MCF 10A (cell line): ENCODE measurements around the gene SKOR1. TPM values are rescaled to one million over a fixed set of nuclear protein-coding genes. Genes with fewer than 3 reads are reported as not detected.

Experiments used
- BruUV-seq: library from RNA; stranded (reverse); fragments of 400-500 nt; replicated peaks from 2 replicates; lab custom pipeline; 2021; lab: Mats Ljungman, UMichigan
- CTCF ChIA-PET: fragments of 300-600 bp; sonication (Branson Sonifier 250); formaldehyde crosslinking; extraction: SDS; loops from one replicate; lab custom pipeline; 2021; ENCODE audit warnings: antibody characterized with exemption, inconsistent platforms; lab: Yijun Ruan, JAX
- POLR2A ChIA-PET: fragments of 300-600, 350-650 bp; sonication (Branson Sonifier 250); formaldehyde crosslinking; extraction: SDS; loops from one replicate; lab custom pipeline; 2020; ENCODE audit warnings: antibody characterized with exemption, inconsistent platforms; lab: Yijun Ruan, JAX
- DNase-seq: peaks from one replicate; pipeline ENCODE4 v3.0.0-alpha.2; 2018; ENCODE audit not compliant: unreplicated experiment
- H3K27ac Mint-ChIP-seq: one replicate; pipeline ENCODE4 v1.8.0; 2022; ENCODE audit warnings: mild to moderate bottlenecking, low read depth, mixed read lengths; ENCODE audit not compliant: unreplicated experiment
- H3K27me3 Mint-ChIP-seq: one replicate; pipeline ENCODE4 v1.8.0; 2022; ENCODE audit warnings: mixed read lengths; ENCODE audit not compliant: insufficient read depth, unreplicated experiment
- H3K36me3 Mint-ChIP-seq: one replicate; pipeline ENCODE4 v1.8.0; 2022; ENCODE audit warnings: mild to moderate bottlenecking, moderate library complexity, mixed read lengths; ENCODE audit not compliant: insufficient read depth, unreplicated experiment
- H3K4me1 Mint-ChIP-seq: one replicate; pipeline ENCODE4 v1.8.0; 2022; ENCODE audit warnings: mixed read lengths; ENCODE audit not compliant: insufficient read depth, unreplicated experiment
- H3K4me3 Mint-ChIP-seq: one replicate; pipeline ENCODE4 v1.8.0; 2022; ENCODE audit warnings: mild to moderate bottlenecking, moderate library complexity, mixed read lengths; ENCODE audit not compliant: unreplicated experiment
- H3K9me3 Mint-ChIP-seq: one replicate; pipeline ENCODE4 v1.8.0; 2022; ENCODE audit warnings: mixed read lengths; ENCODE audit not compliant: unreplicated experiment
- intact Hi-C: fragments of 100-400 bp; cut with micrococcal nuclease; formaldehyde crosslinking; loops from 2 replicates; pipeline ENCODE4 v1.14.1; 2022
- total RNA-seq: library from RNA; stranded (reverse); gene quantifications from 2 replicates; pipeline ENCODE4 v1.2.3, GENCODE V29; 2022
- TF ChIP-seq, protein P1 (sequence below): fragments of 200-600 bp; IDR thresholded peaks from one replicate; pipeline ENCODE4 v1.8.0; 2022; ENCODE audit warnings: antibody characterized with exemption, mild to moderate bottlenecking; ENCODE audit not compliant: unreplicated experiment

The SKOR1 gene
- total RNA-seq, 1 experiment from 2014 or later = 0.07 TPM

DNA sequence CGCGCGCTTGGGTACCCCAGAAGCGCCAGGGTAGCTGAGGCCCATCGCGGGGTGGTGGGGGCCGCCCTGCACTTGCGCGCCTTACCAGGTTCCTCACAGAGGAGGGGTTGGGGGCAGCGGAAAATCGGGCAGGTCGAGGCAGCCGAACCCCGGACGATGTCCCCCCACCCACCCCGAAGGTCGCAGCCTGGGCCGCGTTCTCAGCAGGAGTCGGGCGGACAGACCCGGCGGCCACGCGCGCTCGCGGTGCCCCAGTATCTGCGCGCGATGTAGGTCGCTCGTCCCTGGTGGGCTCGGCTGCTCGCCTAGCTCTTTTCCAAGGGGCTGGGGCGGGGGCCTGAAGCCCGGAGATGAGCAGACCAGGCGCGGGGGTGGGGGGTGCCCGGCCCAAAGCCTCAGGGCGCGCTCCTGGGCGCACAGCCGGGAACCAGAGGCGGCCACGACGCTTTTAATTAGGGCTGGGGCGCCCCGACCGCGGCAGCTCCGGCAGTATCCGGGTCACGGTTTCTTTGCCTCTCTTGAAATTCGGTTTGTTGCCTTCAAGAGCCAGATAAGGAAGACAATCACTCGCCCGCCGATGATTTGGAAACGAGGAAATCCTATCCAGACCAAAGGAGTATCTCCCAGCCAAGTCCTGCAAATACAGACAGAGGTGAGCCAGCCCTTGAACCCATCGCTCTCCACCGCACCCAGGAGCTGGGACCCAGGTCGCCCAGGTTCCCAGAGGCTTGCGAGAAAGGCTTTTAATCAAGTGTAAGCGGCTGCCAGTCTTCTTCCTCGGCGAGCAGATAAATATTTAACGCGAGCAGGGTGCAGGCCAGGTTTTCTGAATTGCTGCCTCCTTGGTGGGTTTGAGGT lies 4.6 kb downstream of the SKOR1 start:
- ChIA-PET POLR2A (interaction anchor here (1.2 kb wide), 1 partner anchor 589 kb away, joined by 3 read pairs; no protein-coding TSS in a partner anchor), CTCF (interaction anchor here (0.7 kb wide), 1 partner anchor 357 kb away, joined by 3 read pairs; no protein-coding TSS in a partner anchor)
- intact Hi-C loops = loop anchor here (10.0 kb wide), 2 partner anchors 525 to 765 kb away; partner anchors contain the start of gene SMAD3
- TF ChIP-seq, protein P1, sequence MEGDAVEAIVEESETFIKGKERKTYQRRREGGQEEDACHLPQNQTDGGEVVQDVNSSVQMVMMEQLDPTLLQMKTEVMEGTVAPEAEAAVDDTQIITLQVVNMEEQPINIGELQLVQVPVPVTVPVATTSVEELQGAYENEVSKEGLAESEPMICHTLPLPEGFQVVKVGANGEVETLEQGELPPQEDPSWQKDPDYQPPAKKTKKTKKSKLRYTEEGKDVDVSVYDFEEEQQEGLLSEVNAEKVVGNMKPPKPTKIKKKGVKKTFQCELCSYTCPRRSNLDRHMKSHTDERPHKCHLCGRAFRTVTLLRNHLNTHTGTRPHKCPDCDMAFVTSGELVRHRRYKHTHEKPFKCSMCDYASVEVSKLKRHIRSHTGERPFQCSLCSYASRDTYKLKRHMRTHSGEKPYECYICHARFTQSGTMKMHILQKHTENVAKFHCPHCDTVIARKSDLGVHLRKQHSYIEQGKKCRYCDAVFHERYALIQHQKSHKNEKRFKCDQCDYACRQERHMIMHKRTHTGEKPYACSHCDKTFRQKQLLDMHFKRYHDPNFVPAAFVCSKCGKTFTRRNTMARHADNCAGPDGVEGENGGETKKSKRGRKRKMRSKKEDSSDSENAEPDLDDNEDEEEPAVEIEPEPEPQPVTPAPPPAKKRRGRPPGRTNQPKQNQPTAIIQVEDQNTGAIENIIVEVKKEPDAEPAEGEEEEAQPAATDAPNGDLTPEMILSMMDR = no peak
- no TSS peak for BruUV-seq
- H3K4me3 Mint-ChIP-seq = no peak overlapping the region
- H3K4me1 Mint-ChIP-seq = peaks cover 9% of the 10 kb centered on the region
- no peak for DNase-seq
- H3K9me3 Mint-ChIP-seq = no peaks in the 10 kb centered on the region
- peaks cover 16% of the 10 kb centered on the region for H3K27me3 Mint-ChIP-seq
- no peaks in the 10 kb centered on the region for H3K36me3 Mint-ChIP-seq
- no peak overlapping the region for H3K27ac Mint-ChIP-seq

DNA sequence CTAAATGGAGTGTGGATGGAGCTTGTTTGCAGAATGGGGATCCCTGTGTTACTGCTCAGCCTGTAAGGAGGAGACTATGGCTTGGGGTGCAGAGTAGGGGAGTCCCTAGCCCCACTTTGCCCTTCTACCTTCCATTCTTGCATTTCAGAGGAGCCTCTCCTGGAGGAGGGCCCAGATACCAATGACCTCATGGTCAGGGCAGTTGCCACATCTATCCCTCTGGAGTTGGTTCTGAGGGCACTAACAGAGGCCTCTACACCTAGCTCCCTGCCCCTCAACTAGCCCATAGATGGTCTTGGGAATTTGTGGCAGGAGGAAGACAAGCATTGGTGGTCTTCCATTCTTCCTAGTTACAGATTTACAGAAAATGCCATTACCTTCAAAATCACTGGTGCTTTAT lies 6.1 kb downstream of the SKOR1 start:
- Mint-ChIP-seq H3K9me3 (no peaks in the 10 kb centered on the region), H3K36me3 (no peaks in the 10 kb centered on the region), H3K27me3 (peaks cover 2% of the 10 kb centered on the region), H3K27ac (no peak overlapping the region), H3K4me1 (peaks cover 9% of the 10 kb centered on the region), H3K4me3 (no peak overlapping the region)
- intact Hi-C loops = loop anchor here (10.0 kb wide), 2 partner anchors 527 to 767 kb away; partner anchors contain the start of gene SMAD3
- no TSS peak for BruUV-seq
- TF ChIP-seq, protein P1 = no peak
- ChIA-PET CTCF (no interaction called here), POLR2A (interaction anchor here (0.6 kb wide), 1 partner anchor 912 kb away, joined by 3 read pairs; no protein-coding TSS in a partner anchor)
- no peak for DNase-seq

DNA sequence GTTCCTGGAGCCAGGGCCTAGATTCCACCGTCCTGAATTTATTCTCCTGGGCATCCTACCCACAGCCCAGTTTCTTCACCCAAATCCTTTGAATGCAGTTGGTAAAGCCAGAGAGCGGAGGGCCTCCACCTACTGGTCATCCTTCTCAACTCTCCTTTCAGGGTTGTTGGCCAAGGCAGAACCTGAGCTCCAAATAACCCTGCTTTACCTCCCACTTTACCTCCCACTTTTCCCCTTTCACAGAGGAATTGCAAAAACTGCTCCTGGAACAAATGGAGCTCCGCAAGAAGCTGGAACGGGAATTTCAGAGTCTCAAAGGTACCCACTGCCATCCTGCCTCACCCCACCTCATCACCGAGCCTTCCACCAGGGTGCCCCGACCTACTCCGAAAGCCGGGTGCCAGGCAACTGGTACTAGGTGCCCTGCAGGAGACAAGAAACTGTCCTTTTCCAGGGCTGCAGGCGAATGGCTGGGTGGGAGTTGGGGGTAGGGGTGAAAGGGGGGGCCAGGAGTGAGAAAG lies 6.8 kb downstream of the SKOR1 start:
- intact Hi-C loops = loop anchor here (2.0 to 10.0 kb wide), 3 partner anchors 289 to 767 kb away; partner anchors contain the start of genes MAP2K5 and SMAD3

More for the DNA sequence above, 6.8 kb downstream of the SKOR1 start:
- BruUV-seq = no TSS peak
- peak; percentile 53 for DNase-seq
- H3K9me3 Mint-ChIP-seq = no peaks in the 10 kb centered on the region
- ChIA-PET POLR2A (no interaction called here), CTCF (interaction anchor here (0.6 to 0.7 kb wide), 2 partner anchors 446 to 1393 kb away, joined by 3 read pairs; no protein-coding TSS in a partner anchor)
- TF ChIP-seq, protein P1 = peak; percentile 28
- H3K36me3 Mint-ChIP-seq = no peaks in the 10 kb centered on the region
- no peak overlapping the region for H3K4me3 Mint-ChIP-seq
- no peaks in the 10 kb centered on the region for H3K27me3 Mint-ChIP-seq
- H3K4me1 Mint-ChIP-seq = peaks cover 9% of the 10 kb centered on the region
- H3K27ac Mint-ChIP-seq = no peak overlapping the region
